Endodermal cell (in vitro differentiated cells): Measurements from ENCODE around the gene MRPS15. TPM values are rescaled to one million over a fixed set of nuclear protein-coding genes. Genes with fewer than 3 reads are reported as not detected.
A peak's percentile ranks its signal among the peaks of the same experiment; 100 is the strongest.

Source experiments
- DNase-seq: peaks from one replicate; pipeline ENCODE4 v3.0.0-alpha.2; 2017
- H3K27ac ChIP-seq: 2 replicates; pipeline ENCODE4 v1.5.1; 2013; ENCODE audit warnings: mild to moderate bottlenecking, low read depth, low read length, moderate library complexity
- H3K27me3 ChIP-seq: 2 replicates; pipeline ENCODE4 v1.6.1; 2013; ENCODE audit warnings: mild to moderate bottlenecking, low read length, moderate library complexity; ENCODE audit not compliant: insufficient read depth, control insufficient read depth, poor library complexity, severe bottlenecking
- H3K36me3 ChIP-seq: 2 replicates; pipeline ENCODE4 v1.7.0; 2013; ENCODE audit warnings: mild to moderate bottlenecking, low read length, moderate library complexity; ENCODE audit not compliant: control insufficient read depth, insufficient read depth
- H3K4me1 ChIP-seq: one replicate; pipeline ENCODE4 v1.7.0; 2013; ENCODE audit warnings: low read length; ENCODE audit not compliant: control insufficient read depth, insufficient read depth
- H3K4me3 ChIP-seq: 2 replicates; pipeline ENCODE4 v1.5.1; 2013; ENCODE audit warnings: mild to moderate bottlenecking, low read length, moderate library complexity
- H3K9ac ChIP-seq: 2 replicates; pipeline ENCODE4 v1.6.1; 2013; ENCODE audit warnings: mild to moderate bottlenecking, low read length, moderate library complexity; ENCODE audit not compliant: poor library complexity, severe bottlenecking; ENCODE audit errors: extremely low read depth
- H3K9me3 ChIP-seq: 2 replicates; pipeline ENCODE4 v1.6.1; 2013; ENCODE audit warnings: mild to moderate bottlenecking, low read length, moderate library complexity; ENCODE audit not compliant: control insufficient read depth
- H3K27ac Mint-ChIP-seq: 2 replicates; pipeline ENCODE4 v1.8.0; 2020; ENCODE audit warnings: mixed read lengths
- H3K27me3 Mint-ChIP-seq: 2 replicates; pipeline ENCODE4 v1.8.0; 2021; ENCODE audit warnings: mild to moderate bottlenecking, mixed read lengths; ENCODE audit not compliant: insufficient read depth
- H3K36me3 Mint-ChIP-seq: 2 replicates; pipeline ENCODE4 v1.8.0; 2020; ENCODE audit warnings: low read depth, mixed read lengths
- H3K4me1 Mint-ChIP-seq: 2 replicates; pipeline ENCODE4 v1.8.0; 2020; ENCODE audit warnings: mixed read lengths
- H3K4me3 Mint-ChIP-seq: 2 replicates; pipeline ENCODE4 v1.8.0; 2020; ENCODE audit warnings: mild to moderate bottlenecking, moderate library complexity, mixed read lengths
- H3K9me3 Mint-ChIP-seq: 2 replicates; pipeline ENCODE4 v1.8.0; 2020; ENCODE audit warnings: mild to moderate bottlenecking, mixed read lengths
- CTCF ChIP-seq: fragments of 200-600 bp; sonication (generic); conservative IDR thresholded peaks from 2 replicates; pipeline ENCODE4 v1.5.0; 2021; ENCODE audit warnings: antibody characterized with exemption, mild to moderate bottlenecking
- WGBS, 2 experiments: methylation state at CpG; one replicate each; pipeline versions ENCODE4 v1.1.5 to v1.1.7; 2013; ENCODE audit warnings: missing lambda C conversion rate in 2 of 2, mixed read lengths in 1 of 2; ENCODE audit not compliant: insufficient coverage in 1 of 2, insufficient read length in 1 of 2; 5-methylcytosine and 5-hydroxymethylcytosine counted together
- long read RNA-seq, 4 experiments: library from polyadenylated mRNA in 2 of 4; library from RNA in 1 of 4; library from capped mRNA in 1 of 4; stranded (forward) in 3 of 4; unstranded in 1 of 4; transcript quantifications; one replicate each; pipeline ENCODE4 v2.0.0, GENCODE V29; 2020 to 2021; ENCODE audit warnings: inconsistent platforms in 1 of 4
- polyA plus RNA-seq, 2 experiments: library from polyadenylated mRNA; stranded (reverse); fragments of 50-300 nt; gene quantifications; one replicate each; pipeline ENCODE4 v1.2.3, GENCODE V29; 2013
- total RNA-seq, 2 donors: library from RNA; stranded (reverse); fragmentation: NEBNext Ultra II Directional in 1 of 2; extraction: Animal tissue kit (Norgen Biotek cat#: 25700) in 1 of 2; gene quantifications; 2 replicates in 1 of 2; 3 replicates in 1 of 2; pipeline ENCODE4 v1.2.1, GENCODE V29; 2021

The MRPS15 gene
- total RNA-seq: 100 to 1,000 TPM; 107 to 111 TPM
- 103 TPM for polyA plus RNA-seq (2013, experiment 1 of 2)
- 109 TPM for polyA plus RNA-seq (2013, experiment 2 of 2)
- long read RNA-seq, experiment 1, transcript MRPS15-201 (8 exons, 1,006 nt): major isoform, 68 of 84 reads
- long read RNA-seq, experiment 1, partial matches to known transcripts: 4 of 84 reads
- long read RNA-seq, experiment 1, other reads (novel, unspliced or antisense): 9 of 84 reads
- long read RNA-seq, experiment 2, transcript MRPS15-201 (8 exons, 1,006 nt): major isoform, 84 of 91 reads
- long read RNA-seq, experiment 2, partial matches to known transcripts: 0 of 91 reads
- long read RNA-seq, experiment 2, other reads (novel, unspliced or antisense): 7 of 91 reads
- long read RNA-seq, experiment 3, transcript MRPS15-201 (8 exons, 1,006 nt): major isoform, 80 of 85 reads
- long read RNA-seq, experiment 3, partial matches to known transcripts: 2 of 85 reads
- long read RNA-seq, experiment 3, other reads (novel, unspliced or antisense): 3 of 85 reads
- long read RNA-seq, experiment 4, transcript MRPS15-201 (8 exons, 1,006 nt): major isoform, 271 of 284 reads
- long read RNA-seq, experiment 4, partial matches to known transcripts: 7 of 284 reads
- long read RNA-seq, experiment 4, other reads (novel, unspliced or antisense): 5 of 284 reads

GRCh38 chr1:36463803-36464604 lies at the start of gene MRPS15:
Gene MRPS15 (minus strand): TSS chr1:36464384. CDS start chr1:36464275, 109 bp downstream.
- peak; percentile 98 for DNase-seq
- Mint-ChIP-seq H3K27ac (peak within 1 kb of the TSS; percentile 99), H3K9me3 (no peaks in the 10 kb centered on the region), H3K27me3 (peaks cover 35% of the 10 kb centered on the region), H3K36me3 (peaks cover 32% of the 10 kb centered on the region), H3K4me1 (peaks cover 19% of the 10 kb centered on the region), H3K4me3 (peak within 1 kb of the TSS; percentile 100)
- Histone ChIP-seq H3K4me3 (peak within 1 kb of the TSS; percentile 85), H3K9ac (peak within 1 kb of the TSS; percentile 88), H3K27me3 (peaks cover 13% of the 10 kb centered on the region), H3K9me3 (no peaks in the 10 kb centered on the region), H3K4me1 (peaks cover 7% of the 10 kb centered on the region), H3K27ac (peak within 1 kb of the TSS; percentile 93), H3K36me3 (peaks cover 33% of the 10 kb centered on the region)
- TF ChIP-seq CTCF: no peak
- 0 to 1% methylated on average over 47 to 65 of the region's 65 CpGs for WGBS, 2 experiments

- Mint-ChIP-seq H3K27me3 (no peaks in the 10 kb centered on the region), H3K4me1 (peaks cover 7% of the 10 kb centered on the region), H3K27ac (no peak overlapping the region), H3K4me3 (no peak overlapping the region), H3K9me3 (no peaks in the 10 kb centered on the region), H3K36me3 (no peaks in the 10 kb centered on the region)
- no peaks in the 10 kb centered on the region for H3K36me3 ChIP-seq
- WGBS, 2 experiments: 83 to 90% methylated on average over 1 of the region's 1 CpG
- H3K27ac ChIP-seq: no peak overlapping the region
- H3K9me3 ChIP-seq: no peaks in the 10 kb centered on the region
- H3K27me3 ChIP-seq: no peaks in the 10 kb centered on the region
- H3K9ac ChIP-seq: no peak overlapping the region
- no peak for DNase-seq
- TF ChIP-seq CTCF: no peak
- H3K4me1 ChIP-seq: no peaks in the 10 kb centered on the region
- no peak overlapping the region for H3K4me3 ChIP-seq
These were observed 48.7 kb upstream of the MRPS15 start for GRCh38 chr1:36512842-36513241.
